ENCODE results near the gene METAP1D. TPM values are rescaled to one million over a fixed set of nuclear protein-coding genes. Genes with fewer than 3 reads are reported as not detected.
A peak's percentile ranks its signal among the peaks of the same experiment; 100 is the strongest.
"Not testable (repeated sequence)": the region's sequence is repeated elsewhere in the genome, so short reads cannot be mapped to it uniquely, and the experiment has no call there.

The METAP1D gene
- total RNA-seq, 1 donor from 2014 or later: 12.7 TPM

DNA sequence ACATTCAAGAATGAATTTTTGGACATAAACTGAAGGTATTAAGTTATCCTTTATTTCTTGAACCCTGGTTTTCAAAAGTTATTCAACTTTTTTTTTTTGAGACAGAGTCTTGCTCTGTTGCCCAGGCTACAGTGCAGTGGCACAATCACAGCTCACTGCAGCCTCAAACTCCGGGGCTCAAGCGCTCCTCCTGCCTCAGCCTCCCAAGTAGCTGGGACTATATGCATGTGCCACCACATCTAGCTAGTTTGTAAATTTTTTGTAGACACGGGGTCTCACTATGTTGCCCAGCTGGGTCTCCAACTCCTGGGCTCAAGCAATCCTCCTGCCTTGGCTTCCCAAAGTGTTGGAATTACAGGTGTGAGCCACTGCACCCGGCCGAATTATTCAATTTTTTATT, 2.7 kb upstream of the METAP1D start:
- DNase-seq: not testable (repeated sequence)

GRCh38 chr2:171999161-171999560, 592 bp upstream of the METAP1D start:
- no peak for DNase-seq

DNA sequence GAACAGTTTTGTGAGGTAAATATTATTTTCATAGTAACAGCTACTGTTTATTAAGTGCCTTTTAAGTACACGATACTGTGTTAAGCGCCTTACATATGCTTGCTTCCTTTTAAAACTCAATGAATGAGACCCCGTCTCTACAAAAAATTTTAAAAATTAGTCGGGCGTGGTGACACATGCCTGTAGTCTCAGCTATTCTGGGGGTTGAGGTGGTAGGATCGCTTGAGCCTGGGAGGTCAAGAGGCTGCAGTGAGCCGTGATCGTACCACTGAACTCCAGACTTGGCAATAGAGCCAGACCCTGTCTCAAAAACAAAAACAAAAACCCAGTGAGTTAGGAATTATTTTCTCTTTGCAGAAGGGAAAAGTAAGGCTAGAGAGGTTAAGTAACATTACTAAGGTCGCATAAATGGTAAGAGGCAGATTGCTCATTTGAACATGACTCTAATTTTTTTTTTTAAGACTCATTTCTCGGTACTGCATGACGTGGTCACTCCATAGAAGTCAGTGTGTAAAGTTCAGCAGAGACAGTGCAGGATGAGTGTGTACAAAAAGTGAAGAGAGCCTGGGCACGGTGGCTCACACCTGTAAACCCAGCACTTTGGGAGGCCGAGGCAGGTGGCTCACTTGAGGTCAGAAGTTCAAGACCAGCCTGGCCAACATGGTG, 1.1 kb downstream of the METAP1D start:
- DNase-seq: no peak

GRCh38 chr2:172007372-172007771, 7.6 kb downstream of the METAP1D start:
- no peak for DNase-seq

DNA sequence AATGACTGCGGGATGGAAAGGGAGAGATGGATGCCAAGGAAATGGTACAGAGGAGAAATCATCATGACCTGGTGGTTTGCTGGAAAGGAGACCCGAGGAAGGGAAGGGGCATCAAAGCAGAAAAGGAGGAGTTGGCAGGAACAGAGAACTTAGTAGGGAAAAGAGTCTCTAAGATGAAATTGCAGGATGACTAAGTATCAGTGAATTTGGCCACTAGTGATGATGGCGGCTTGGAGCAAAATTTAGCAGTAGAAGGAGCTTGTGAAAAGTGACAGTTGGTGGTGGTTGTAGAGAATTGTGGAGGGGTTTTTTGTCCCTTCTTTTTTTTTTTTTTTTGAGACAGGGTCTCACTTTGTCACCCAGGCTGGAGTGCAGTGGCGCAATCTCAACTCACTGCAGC, 10.1 kb downstream of the METAP1D start:
- DNase-seq: no peak

GRCh38 chr2:172011812-172012575, 12.2 kb downstream of the METAP1D start:
- no peak for DNase-seq

GRCh38 chr2:172012677-172013391, 13.1 kb downstream of the METAP1D start:
- DNase-seq: no peak

- no peak for DNase-seq
Observed at GRCh38 chr2:172013396-172013795, 13.6 kb downstream of the METAP1D start.

DNA sequence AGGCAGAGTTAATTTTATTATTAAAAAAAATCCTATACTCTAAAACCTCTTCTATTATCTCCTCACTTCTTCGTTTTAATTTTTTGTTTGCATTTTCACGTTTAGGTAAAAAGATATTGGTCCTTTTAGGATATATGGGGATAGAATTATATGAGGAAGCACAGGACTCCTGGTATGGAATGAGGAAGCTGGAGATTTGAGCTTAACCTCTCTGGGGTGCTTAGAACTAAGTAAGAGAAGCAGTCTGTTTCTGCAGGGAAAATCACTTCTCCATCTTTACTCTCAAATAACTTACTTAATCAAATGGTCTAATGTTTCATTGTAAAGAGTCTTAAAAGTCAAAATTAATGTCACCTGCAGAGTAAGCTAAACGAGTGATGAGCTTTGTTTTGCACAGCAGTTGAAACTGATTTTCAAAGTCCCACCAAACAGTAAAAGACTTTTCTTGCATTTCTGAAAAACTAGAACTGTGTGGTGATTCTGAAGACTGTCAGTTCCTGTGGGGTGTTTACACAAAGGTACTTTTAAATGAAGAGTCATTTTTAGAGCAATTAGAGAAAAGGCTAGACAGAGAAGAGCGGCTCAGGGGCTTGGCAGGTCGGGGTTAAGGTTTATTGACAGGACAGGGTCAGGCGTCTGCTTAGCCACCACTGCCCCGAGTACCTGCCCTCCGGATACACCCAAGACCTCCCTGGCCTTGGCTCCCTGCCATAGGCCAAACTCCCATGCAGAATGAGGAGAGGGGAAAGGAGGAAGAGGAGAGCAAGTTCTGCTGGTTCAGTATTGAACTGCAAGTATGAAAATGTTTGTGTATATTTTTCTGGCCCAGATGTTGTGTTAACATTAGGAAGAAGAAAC, 21.6 kb downstream of the METAP1D start:
- no peak for DNase-seq

DNA sequence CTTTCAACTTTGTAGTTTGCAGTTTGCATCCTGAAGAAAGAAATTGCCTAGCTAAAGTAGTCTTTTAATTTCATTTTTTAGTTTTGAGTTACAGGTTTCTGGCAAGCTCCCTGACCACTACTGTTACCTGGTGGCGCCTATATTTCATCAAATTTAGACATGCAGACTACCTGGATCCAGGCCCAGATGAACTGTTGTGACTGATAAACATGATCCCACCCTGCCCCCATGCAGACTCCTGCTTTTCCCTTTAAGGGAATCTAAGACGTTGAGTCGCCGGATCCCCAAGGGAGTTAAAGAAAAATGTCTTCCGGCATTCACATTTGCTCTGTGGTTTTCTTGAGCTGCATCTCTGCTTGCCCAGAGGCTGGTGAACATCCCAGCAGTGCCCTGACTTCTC, 22.2 kb downstream of the METAP1D start:
- no peak for DNase-seq

- DNase-seq: no peak
Observed at GRCh38 chr2:172031536-172031935, 31.8 kb downstream of the METAP1D start.

GRCh38 chr2:172038121-172038520, 38.4 kb downstream of the METAP1D start:
- DNase-seq: no peak

- DNase-seq: peak; percentile 17
Observed at GRCh38 chr2:172038604-172039003, 38.9 kb downstream of the METAP1D start.

DNA sequence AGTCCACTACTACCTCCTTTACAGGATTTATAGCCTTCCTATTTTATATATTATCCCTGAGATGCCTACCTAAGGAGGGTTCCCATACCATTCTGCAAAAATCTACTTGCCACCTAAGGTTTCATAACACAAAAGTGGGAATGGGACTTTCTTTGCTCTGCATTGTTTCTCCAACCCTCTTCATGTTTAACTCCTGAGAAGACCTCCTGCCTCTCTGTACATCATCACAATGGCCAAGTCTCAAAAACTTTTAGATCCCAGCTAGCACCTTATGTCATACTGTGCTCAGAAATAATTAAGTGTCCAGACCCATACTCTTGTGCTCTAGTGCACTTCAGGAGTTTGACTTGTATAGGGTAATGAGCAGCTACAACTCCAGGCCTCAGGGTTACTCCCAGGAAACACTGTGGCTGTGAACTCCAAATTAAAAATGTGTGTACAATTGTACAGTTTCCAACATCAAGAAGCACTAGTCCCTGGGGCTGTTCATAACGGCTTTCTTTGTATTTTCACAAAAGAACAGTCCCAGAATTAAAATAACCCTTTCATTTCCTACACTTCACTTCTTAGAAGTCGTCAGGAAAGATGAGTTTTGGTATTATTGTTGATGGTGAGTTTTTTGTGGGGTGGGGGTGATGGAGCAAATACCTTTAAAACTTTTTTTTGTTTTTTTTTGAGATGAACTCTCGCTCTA, 39.4 kb downstream of the METAP1D start:
- DNase-seq: no peak

GRCh38 chr2:172040311-172040710, 40.6 kb downstream of the METAP1D start:
- no peak for DNase-seq

- no peak for DNase-seq
Observed at GRCh38 chr2:172046080-172046678, 46.4 kb downstream of the METAP1D start.

- no peak for DNase-seq
Observed at GRCh38 chr2:172046866-172047565, 47.3 kb downstream of the METAP1D start.

DNA sequence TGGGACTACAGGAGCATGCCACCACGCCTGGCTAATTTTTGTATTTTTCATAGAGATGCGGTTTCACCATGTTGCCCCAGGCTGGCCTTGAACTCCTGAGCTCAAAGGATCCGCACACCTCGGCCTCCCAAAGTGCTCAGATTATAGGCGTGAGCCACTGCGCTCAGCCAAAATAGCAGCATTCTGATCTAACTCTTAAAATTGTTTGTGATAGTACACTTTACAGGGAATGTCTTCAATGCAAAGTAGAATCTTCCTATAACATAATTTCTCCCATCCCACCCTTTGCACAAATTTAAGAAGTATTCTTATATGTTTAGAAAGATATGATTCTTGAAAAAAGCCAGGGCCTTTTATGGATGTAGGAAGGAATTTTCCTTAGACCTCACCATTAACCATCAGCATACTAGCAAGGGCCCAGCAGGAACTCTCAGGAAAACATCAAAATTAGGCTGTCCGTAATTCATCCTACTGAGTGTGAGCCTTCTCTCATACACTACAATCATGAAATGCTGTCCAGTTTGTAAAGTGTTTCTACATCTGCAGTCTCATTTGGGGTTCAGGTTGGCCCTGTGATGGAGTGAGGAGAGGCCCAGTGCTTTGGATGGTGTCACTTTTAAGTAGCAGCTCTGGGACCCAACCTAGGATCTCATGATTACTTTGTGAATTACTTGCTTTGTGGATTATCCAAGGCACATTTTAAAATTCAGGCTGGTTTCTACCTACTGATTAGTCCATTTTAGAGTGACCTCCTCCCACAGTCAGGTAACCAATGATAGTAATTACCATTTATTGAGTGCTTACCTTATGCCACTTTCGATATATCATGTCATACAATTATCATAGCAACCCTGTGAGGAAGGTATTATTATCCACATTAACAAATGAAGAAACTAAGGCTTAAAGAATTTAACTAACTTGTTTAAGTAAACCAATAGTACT, 48.1 kb downstream of the METAP1D start:
- DNase-seq: no peak
